Stimulated activated CD8-positive, alpha-beta memory T cell treated with anti-CD3 and anti-CD28 coated beads, Interleukin-12 subunit alpha, Interleukin-12 subunit beta, amount 100 ng/mL, for 24 hours (primary cell): Measurements from ENCODE around the gene ADD2.
"Not testable (repeated sequence)": the region's sequence is repeated elsewhere in the genome, so short reads cannot be mapped to it uniquely, and the experiment has no call there.

ENCODE experiments used
- DNase-seq: peaks from one replicate; pipeline ENCODE4 v3.0.0-alpha.2; 2020; ENCODE audit errors: extremely low read depth

The ADD2 gene

DNA sequence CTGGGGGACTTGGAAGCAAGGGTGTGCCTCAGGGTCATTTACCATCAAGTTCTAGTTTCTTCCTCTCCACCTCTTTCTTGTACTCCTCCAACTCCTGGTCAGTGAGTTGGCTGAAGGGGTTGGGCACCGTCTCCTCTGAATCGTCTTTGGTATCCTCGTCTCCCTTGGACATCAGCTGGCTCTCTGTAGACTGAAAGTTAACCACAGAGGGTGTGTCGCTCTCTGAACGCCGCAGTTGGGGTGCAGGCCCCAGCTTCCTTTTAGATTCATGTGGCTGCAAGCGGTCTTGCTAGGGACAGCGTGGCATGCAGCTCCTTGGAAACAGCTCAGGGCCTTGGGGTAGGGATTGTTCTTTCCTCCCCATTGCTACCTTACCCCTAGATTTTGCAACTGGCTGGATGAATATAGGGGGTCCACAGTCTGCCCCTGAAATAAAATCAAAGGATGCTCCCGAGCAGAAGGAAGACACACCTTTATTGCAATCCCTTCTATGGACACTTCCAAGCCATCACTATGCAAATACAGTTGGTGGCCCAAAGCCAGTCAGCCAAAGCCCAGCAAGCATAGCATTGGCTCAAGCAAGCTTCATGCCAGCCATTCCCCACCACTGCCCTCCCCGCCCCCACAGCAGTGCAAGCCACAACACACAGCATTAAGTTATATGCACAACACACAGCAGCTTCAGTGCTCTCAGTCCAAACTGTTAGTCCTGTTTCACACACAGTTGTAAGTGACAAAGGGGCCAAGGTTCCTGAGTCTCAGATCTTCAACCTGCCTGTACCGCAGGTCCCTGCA lies 93.2 kb downstream of the ADD2 start:
- DNase-seq, result no peak

- no peak for DNase-seq
These were observed 94.9 kb downstream of the ADD2 start for GRCh38 chr2:70673041-70673647.

- no peak for DNase-seq
These were observed 96.8 kb downstream of the ADD2 start for GRCh38 chr2:70671092-70671675.

DNA sequence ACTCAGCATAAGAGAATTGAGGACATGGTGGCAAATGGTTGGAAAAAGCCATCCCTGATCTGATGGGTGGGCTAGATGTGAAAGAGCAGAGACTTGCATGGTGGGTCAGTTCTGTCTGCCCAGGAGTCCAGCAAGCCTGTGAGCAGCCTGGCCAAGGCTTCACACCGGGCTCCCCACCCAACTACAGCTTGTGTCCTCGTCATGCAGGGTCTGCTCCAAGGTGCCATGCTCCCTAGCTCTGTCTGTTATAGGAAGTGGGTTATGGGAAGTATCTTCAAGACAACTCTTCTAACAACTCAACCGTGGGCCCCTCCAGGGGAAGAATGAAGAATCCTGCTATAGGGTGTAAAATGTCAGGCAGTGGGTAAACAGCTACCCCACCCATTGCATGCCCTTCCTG lies 97.4 kb downstream of the ADD2 start:
- DNase-seq, result no peak

GRCh38 chr2:70670202-70670601 lies 97.8 kb downstream of the ADD2 start:
- no peak for DNase-seq

DNA sequence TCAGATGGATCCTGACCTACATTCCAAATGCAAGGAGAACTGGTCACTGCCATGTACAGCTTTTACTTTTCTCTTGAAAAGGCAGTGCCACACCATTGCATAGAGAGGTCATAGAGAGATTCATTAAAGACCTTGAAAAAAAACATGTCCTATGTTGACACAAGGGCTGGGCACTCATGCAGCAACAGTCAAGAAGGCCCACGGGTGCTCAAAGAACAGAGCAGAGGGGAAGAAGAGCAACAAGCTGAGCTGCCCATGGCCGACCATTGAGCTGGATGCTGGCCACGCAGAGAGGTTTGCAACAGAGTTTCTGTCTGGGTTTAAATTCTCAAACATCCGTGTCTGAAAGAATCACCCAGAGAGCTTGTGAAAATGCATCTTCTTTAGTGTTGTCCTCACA lies 99.1 kb downstream of the ADD2 start:
- DNase-seq, result no peak

GRCh38 chr2:70668432-70668831 lies 99.6 kb downstream of the ADD2 start:
- DNase-seq, result no peak

DNA sequence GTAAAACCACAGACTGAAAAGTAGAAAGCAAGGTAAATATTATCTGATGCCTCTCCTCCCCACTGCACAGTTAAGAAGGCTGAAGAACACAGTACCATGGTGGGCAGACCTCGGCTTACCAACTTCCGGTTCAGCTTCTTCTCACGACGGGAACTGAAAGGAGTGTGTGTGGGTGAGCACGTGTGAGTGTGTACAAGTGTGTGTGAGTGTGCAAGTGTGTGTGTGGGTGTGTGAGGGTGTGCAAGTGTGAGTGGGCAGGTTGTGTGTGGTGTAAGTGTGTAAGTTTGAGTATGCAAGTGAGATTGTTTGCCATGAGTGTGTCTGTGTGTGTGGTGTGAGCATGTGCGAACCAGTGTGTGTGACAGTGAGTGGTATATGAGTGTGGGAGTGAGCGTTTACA lies 103.5 kb downstream of the ADD2 start:
- no peak for DNase-seq

GRCh38 chr2:70663411-70663810 lies 104.6 kb downstream of the ADD2 start:
- no peak for DNase-seq

GRCh38 chr2:70659551-70659950 lies 108.4 kb downstream of the ADD2 start:
- no peak for DNase-seq

DNA sequence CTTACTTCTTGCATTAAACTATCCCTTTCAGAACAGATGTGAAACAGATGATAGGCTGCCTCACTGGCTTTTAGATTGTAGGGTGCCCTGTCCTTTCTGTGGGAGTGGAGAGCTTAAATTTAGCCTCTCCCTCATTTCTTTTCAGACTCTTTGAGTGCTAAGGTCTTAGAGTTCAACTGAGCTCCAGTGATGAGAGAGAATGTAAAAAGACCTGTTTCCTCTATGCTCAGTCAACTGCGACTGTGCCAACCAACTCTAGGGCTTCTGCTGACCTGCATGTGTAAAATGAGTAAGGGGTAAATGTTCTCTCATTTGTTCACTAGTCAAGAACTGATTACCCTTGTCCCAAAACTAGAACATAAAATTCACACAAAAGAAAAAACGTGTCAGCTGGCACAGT lies 109.5 kb downstream of the ADD2 start:
- no peak for DNase-seq

GRCh38 chr2:70657246-70657645 lies 110.8 kb downstream of the ADD2 start:
- DNase-seq, result no peak

DNA sequence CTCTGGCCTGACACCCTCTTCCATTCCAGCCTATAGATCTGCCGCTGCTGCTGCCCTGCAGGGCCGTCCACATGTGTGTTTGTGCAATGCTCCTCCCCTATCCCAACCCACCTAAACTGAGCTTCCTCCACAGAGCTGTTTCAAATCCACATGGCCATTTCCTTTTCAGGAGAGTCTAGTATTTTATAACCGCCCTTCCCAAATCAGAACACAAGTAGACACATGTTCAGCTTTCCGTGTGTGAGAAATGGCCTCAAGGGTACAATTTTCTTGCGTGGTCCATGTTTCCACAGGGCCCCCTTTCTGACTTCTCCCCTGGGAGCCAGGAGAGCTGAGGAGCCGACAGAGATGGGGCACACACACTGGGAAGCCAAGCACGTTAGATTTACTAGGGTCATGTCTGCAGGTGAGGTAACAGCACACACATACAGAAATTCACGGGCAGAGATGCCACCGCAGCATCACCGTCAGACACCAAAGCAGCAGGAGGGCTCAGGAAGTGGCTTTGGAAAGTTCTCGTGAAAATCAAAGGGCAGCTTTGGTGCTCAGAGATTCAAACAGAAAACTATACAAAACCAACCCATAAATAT lies 111.5 kb downstream of the ADD2 start:
- no peak for DNase-seq

GRCh38 chr2:70655786-70656185 lies 112.2 kb downstream of the ADD2 start:
- DNase-seq, result no peak

- DNase-seq, result not testable (repeated sequence)
These were observed 112.8 kb downstream of the ADD2 start for GRCh38 chr2:70655211-70655610.

DNA sequence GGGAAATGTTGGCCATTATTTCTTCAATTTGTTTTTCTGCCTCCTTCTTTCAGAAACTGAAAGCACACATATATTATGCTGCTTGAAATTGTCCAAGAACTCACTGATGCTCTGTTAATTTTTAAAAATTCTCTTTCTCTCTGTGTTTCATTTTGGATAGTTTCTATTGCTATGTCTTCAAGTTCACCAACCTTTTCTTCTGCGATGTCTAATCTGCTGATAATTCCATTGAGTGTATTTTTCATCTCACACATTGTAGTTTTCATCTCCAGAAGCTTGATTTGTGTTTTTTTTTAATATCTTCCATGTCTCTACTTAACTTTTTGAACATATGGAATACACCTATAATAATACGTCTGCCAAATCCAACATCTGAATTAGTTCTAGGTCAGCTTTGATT lies 116.3 kb downstream of the ADD2 start:
- no peak for DNase-seq

DNA sequence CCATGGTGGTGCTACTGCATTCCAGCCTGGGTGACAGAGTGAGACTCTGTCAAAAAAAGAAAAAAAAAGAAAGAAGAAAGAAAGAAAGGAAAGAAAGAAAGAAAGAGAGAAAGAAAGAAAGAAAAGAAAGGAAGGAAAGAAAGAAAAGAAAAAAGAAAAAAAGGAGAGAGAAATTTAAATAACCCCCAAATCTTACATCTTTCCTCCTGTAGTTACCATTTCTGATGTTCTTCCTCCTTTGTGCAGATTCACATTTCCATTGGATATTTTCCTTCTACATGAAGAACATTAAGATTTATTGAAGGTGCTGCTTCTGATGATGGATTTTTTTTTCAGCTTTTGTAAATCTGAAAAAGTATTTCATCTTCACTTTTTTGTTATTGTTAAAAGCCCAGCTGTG lies 117.0 kb downstream of the ADD2 start:
- DNase-seq, result no peak

DNA sequence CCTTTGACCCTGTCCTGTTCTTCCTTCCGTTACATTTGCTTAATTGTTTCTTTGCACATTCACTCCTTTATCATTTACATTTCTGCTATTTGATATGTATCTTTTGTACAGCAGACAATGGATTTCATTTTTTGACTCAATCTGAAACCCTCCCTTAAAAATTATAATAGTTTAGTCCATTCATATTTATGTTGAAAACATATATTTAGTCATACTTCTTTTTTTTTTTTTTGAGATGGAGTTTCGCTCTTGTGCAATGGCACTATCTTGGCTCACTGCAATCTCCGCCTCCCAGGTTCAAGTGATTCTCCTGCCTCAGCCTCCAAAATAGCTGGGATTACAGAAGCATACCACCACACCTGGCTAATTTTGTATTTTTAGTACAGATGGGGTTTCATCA lies 119.0 kb downstream of the ADD2 start:
- DNase-seq, result no peak

DNA sequence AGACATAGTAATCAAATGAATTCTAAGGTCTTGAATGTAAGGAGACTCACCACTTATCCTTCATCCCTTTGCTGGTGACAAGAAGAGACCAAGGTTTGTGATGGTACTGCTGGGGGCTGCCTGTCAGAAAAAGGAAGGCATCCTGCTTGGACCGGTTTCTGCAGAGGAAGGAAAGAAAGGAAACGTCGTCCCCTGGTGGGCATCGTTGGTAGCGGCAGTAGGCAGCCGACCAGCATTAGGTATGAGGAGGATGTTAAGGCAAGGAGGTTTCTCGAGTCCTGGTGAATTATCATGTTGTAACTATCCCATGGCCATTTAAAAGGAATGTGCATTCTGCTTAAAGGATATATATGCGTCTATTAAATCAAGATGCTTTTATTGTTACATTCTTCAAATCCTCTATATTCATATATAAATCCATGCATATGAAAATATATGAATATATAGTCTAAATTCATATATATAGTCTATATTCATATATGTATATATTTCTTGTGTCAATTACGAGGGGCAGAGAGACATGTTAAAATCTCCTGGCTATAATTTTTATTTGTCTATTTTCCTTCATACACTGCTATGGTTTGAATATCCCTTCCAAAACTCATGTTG lies 120.0 kb downstream of the ADD2 start:
- DNase-seq, result peak; percentile 42

DNA sequence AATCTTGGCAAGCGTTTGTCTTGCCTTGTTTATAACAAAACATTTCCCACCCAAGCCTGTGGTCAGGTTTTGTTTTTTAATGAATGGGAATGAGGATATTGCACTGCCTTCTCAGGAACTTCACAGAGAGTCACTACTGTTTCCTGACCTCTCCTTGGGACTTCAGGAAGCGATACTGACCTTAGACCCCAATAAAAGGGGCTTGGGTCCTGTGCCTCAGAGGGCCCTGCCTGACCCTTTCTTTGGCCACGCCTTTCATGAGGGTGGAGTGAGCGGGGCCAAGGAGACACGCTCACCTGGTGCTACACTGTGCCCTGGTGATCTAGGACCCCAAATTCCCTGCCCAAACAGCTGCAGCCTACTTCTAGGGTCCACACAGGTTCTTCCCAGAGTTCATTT lies 121.6 kb downstream of the ADD2 start:
- no peak for DNase-seq

- no peak for DNase-seq
These were observed 122.1 kb downstream of the ADD2 start for GRCh38 chr2:70645733-70646419.

- no peak for DNase-seq
These were observed 124.3 kb downstream of the ADD2 start for GRCh38 chr2:70643715-70644114.
